Heart left ventricle (tissue), 13 donors: ENCODE results near the gene COLEC12.
A peak's percentile ranks its signal among the peaks of the same experiment; 100 is the strongest.

Experiments used
- POLR2A ChIP-seq, 2 donors: fragments of 450-650 bp; IDR thresholded peaks; one replicate each; pipeline ENCODE4 v1.6.1; 2017; ENCODE audit warnings: antibody characterized with exemption in 2 of 2, mild to moderate bottlenecking in 2 of 2, moderate library complexity in 2 of 2
- TF ChIP-seq, protein P1 (sequence below), 12 donors: fragments of 200-600 bp; sonication (generic) in 4 of 12; IDR thresholded peaks; one replicate each; pipeline versions ENCODE4 v1.5.0 to v1.8.0; 2018 to 2022; ENCODE audit warnings: antibody characterized with exemption in 12 of 12, mild to moderate bottlenecking in 5 of 12
- donor health status: ischemic (EF 13 %, LVEDD 7.1; RV severe dilation, severe dysfunction).
- donor health status: DM: no; HTN: yes; CAD: no.
- donor health status: DM: no; HTN: no; CAD: no.
- donor health status: ischemic (EF 25% LVEDD 6.9; RV normal size, moderate dysfunction).
- donor health status: ischemic (EF 25% LVEDD 5.7; RV mildly dilated, moderate dysfunction).
- donor health status: ischemic (EF 35%, LVEDD 5.7; RV mildly dilated, moderate dysfunction).
- donor health status: nonischemic (EF 11% LVEDD 7.7; RV severe dilation, severe dysfunction).
- donor health status: DM: yes; HTN: yes; CAD: no.
- donor health status: PGD.
- donor health status: ischemic (EF 29% LVEDD 5.4; RV normal size, mild dysfunction).
- donor health status: nonischemic (EF 23%, LVEDD 6.1; RV moderate dilation, normal function).

DNA sequence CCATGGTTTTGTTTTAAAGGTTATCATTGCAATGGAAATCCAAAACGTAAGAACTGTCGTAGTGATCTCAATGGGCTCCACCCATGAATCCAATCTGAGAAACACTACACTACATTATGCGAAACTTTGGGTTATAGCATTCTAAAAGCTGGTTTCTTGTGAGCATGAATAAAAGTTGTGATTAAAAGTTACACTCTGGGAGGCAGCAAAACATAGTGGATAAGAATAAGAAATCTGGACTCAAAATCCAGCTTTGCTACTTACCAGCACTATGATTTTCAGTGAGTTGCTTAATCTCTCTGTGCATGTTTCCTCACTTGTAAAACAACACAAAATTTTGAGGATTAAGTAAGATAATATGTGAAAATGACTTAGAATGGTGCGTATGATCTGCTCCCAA is 207.0 kb downstream of the COLEC12 start:
- no peak for TF ChIP-seq POLR2A (IDR thresholded peaks at IDR 0.05)
- TF ChIP-seq, protein P1, sequence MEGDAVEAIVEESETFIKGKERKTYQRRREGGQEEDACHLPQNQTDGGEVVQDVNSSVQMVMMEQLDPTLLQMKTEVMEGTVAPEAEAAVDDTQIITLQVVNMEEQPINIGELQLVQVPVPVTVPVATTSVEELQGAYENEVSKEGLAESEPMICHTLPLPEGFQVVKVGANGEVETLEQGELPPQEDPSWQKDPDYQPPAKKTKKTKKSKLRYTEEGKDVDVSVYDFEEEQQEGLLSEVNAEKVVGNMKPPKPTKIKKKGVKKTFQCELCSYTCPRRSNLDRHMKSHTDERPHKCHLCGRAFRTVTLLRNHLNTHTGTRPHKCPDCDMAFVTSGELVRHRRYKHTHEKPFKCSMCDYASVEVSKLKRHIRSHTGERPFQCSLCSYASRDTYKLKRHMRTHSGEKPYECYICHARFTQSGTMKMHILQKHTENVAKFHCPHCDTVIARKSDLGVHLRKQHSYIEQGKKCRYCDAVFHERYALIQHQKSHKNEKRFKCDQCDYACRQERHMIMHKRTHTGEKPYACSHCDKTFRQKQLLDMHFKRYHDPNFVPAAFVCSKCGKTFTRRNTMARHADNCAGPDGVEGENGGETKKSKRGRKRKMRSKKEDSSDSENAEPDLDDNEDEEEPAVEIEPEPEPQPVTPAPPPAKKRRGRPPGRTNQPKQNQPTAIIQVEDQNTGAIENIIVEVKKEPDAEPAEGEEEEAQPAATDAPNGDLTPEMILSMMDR (IDR thresholded peaks at IDR 0.05), result peak in 5 of 12 donors; percentile 8 to 35 (median 25)
